NCI-H187 (cell line): ENCODE data around the gene CCNT1.

Source experiments
- DNase-seq, 2 experiments: peaks; one replicate each; lab custom pipeline; 2025; lab: John Stamatoyannopoulos, UW

CCNT1 gene

GRCh38 chr12:48640854-48641253 is 75.7 kb downstream of the CCNT1 start:
- no peak for DNase-seq

- DNase-seq = no peak
Measured at GRCh38 chr12:48640428-48640827, 76.1 kb downstream of the CCNT1 start.
